ENCODE data around the gene ACSL4.

GRCh38 chrX:109774706-109775105 lies 41.6 kb upstream of the ACSL4 start:
- TF ChIP-seq JUND (IDR thresholded peaks at IDR 0.05), result no peak
- no peak for TF ChIP-seq CTCF (IDR thresholded peaks at IDR 0.05)
- no peak for TF ChIP-seq EZH2phosphoT487 (IDR thresholded peaks at IDR 0.05; ENCODE audit: borderline replicate concordance, low read depth)
- no peak for TF ChIP-seq TAF1 (IDR thresholded peaks at IDR 0.05; ENCODE audit: borderline replicate concordance, low read depth, low read length)
- no peak for TF ChIP-seq YY1 (IDR thresholded peaks at IDR 0.05; ENCODE audit: low read depth)
- TF ChIP-seq POLR2AphosphoS5 (IDR thresholded peaks at IDR 0.05; ENCODE audit: low read depth, low read length), result no peak
- TF ChIP-seq SIN3A (IDR thresholded peaks at IDR 0.05; ENCODE audit: borderline replicate concordance, low read depth, low read length), result no peak
- peak; percentile 25; the same call in 1 of the 2 replicates for TF ChIP-seq FOSL2 (IDR thresholded peaks at IDR 0.05; ENCODE audit: borderline replicate concordance, low read depth)
- TF ChIP-seq RFX5 (IDR thresholded peaks at IDR 0.05; ENCODE audit: low read length), result no peak

Data from SK-N-SH (cell line).